ENCODE data around the gene AUTS2.

DNA sequence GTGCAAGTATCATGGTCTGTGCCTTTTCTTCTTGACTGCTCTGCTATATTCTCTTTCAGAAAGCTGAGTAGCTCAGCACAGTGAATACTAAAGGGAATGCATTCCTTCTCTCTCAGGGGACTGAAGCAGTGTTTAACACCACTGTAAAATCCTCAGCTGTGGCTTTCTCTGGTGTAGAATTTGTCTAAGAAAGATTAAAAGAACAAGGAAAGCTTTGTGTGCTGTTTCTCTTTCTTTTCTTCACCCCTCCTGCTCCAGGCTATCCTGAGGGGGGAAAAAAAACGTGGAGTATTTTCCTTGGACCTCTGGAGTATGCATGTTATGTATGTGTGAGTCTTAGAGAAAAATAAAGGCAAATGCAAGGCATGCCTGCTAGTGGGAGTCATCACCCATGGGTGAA, 383.9 kb downstream of the AUTS2 start:
- TF ChIP-seq EP300 (IDR thresholded peaks at IDR 0.05; ENCODE audit: low read depth) (no peak), POLR2AphosphoS5 (IDR thresholded peaks at IDR 0.05) (no peak)
- TF ChIP-seq, protein P1, sequence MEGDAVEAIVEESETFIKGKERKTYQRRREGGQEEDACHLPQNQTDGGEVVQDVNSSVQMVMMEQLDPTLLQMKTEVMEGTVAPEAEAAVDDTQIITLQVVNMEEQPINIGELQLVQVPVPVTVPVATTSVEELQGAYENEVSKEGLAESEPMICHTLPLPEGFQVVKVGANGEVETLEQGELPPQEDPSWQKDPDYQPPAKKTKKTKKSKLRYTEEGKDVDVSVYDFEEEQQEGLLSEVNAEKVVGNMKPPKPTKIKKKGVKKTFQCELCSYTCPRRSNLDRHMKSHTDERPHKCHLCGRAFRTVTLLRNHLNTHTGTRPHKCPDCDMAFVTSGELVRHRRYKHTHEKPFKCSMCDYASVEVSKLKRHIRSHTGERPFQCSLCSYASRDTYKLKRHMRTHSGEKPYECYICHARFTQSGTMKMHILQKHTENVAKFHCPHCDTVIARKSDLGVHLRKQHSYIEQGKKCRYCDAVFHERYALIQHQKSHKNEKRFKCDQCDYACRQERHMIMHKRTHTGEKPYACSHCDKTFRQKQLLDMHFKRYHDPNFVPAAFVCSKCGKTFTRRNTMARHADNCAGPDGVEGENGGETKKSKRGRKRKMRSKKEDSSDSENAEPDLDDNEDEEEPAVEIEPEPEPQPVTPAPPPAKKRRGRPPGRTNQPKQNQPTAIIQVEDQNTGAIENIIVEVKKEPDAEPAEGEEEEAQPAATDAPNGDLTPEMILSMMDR (IDR thresholded peaks at IDR 0.05) = no peak
